GM12875 (cell line): ENCODE data around the gene JDP2.
"Not testable (repeated sequence)": the region's sequence is repeated elsewhere in the genome, so short reads cannot be mapped to it uniquely, and the experiment has no call there.

Source experiments
- H3K4me3 ChIP-seq: one replicate; pipeline ENCODE4 v1.5.1; 2011; ENCODE audit warnings: low read depth, low read length, control low read depth
- TF ChIP-seq, protein P1 (sequence below): IDR thresholded peaks from 2 replicates; pipeline ENCODE4 v1.5.1; 2011; ENCODE audit warnings: low read depth, mild to moderate bottlenecking, control low read depth, inconsistent platforms, low read length, moderate library complexity, borderline replicate concordance; ENCODE audit not compliant: insufficient read depth

The JDP2 gene

DNA sequence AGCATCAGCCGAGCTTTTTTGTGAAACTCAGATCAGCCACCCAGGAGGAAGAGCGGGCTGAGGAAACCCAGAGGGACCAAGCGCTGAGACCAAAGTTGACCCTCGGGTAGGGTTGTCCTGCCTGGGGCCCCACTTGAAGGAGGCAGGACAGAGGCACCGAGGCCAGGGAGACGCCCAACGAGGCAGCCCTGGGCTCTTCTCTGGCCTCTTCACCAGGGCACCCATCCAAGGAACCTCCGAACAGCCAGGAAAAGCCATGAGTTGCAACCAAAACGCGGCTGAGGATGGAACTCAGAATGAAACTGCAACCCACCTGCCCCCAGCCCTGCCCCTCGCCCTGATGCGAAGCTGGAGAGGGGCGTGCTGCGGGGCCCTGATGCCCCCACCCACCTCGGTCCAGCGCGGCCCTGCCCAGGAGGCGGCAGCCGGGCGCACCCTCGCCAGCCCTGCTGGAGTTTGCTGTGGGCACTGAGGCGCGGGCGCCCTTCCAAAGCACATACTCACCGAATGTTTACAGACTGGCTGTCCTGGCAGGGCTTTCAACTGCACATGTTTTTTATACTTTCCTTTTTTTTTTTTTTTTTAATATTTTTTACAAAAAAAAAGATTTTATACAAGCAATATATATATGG lies 41.9 kb downstream of the JDP2 start:
- no peak overlapping the region for H3K4me3 ChIP-seq
- TF ChIP-seq, protein P1, sequence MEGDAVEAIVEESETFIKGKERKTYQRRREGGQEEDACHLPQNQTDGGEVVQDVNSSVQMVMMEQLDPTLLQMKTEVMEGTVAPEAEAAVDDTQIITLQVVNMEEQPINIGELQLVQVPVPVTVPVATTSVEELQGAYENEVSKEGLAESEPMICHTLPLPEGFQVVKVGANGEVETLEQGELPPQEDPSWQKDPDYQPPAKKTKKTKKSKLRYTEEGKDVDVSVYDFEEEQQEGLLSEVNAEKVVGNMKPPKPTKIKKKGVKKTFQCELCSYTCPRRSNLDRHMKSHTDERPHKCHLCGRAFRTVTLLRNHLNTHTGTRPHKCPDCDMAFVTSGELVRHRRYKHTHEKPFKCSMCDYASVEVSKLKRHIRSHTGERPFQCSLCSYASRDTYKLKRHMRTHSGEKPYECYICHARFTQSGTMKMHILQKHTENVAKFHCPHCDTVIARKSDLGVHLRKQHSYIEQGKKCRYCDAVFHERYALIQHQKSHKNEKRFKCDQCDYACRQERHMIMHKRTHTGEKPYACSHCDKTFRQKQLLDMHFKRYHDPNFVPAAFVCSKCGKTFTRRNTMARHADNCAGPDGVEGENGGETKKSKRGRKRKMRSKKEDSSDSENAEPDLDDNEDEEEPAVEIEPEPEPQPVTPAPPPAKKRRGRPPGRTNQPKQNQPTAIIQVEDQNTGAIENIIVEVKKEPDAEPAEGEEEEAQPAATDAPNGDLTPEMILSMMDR = no peak

DNA sequence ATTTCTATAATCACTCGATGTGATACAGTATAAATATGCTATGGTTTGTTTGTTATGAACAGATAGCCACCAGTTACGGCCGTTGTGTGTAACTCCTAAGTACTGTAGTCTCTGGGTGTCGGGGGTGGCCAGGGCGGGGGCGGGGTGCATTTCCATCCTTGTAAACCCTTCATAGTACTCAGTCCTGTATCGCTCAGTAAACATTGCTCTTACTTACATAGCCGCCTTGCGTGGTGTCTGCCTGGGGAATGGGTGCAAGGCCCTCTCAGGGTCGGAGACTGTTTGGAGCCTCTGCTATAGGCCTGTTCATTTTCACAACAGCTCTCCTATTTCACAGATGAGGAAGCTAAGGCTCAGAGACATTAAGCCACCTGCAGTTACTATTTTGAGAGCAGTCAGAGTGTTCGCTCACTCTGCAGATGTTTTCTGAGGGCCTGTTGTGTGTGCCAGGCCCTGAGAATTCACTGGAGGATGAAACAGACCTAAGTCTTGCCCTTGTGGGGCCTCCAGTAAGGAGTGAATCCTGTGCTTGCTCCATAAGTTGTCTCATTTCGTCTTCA lies 42.5 kb downstream of the JDP2 start:
- TF ChIP-seq, protein P1 = no peak
- H3K4me3 ChIP-seq = no peak overlapping the region

DNA sequence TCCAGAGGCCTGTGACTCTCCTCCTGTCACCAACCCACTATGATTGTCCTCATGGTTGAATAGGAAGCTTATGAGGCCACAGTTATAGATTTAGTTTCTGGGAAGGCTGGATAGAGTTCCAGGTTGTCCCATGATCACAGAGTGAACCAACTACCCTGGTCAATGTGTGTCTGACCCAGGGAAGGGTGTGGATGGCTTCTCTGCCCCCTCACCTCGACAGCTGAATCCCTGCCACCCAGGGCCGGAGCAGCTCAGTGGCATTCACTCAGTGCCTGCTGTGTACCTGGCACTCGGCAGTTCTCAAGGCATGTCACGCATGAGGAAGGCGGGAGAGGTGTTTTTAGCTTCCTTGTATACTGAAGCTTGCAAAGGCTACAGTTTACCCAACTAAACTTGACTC lies 43.2 kb downstream of the JDP2 start:
- TF ChIP-seq, protein P1 = no peak
- no peak overlapping the region for H3K4me3 ChIP-seq

DNA sequence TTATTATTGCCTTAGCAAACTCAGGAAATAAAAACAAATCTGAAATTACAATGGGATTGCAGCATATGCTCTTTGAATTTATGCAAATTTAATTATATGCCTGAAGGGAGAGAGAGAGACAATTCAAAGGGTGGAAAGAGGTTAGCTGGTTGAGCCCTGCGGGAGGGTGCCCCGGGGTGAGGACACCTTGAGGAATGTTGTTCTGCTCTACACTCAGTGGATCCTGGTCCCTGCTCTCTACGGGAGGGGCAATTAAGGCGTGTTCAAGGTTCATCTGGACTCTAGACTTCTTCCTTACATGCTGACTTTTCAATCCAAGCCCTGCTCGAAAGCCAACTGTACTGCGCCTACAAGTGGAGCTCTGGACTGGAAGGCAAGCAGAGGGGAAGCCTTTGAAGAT lies 46.3 kb downstream of the JDP2 start:
- H3K4me3 ChIP-seq = not testable (repeated sequence)

DNA sequence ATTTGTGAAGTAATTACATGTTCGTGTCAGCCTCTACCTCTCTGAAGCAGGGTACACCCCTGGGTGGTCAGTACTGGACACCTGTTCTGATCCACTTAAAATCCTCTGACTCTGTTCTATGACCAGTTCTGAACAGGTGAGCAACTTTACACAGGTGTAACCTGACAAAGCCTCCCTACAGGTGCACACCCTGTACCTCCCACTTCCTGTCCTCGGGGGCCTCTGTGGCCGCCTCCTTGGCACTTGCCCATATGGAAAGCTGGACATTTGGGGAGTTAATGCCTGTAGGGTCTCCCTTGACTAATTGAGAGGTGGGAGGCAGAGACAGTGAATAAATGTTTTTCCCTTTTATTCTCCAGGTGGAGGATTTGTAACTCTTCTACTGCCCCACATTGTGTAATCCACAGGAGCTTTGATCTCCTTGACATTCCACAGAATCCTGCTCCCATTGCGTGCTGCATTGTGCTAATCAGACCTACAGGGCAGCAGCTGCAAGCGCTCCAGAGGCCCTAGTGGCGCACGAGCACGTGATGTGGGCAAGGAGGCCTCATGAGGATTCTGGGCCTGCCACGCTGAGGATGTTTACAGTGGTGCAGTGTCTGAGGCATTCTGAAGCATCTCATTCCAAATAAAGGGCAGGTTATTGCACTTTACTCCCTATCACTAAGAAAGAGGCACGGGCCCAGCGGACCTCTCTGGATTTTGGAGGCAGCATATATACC lies 48.6 kb downstream of the JDP2 start:
- TF ChIP-seq, protein P1 = no peak
- no peak overlapping the region for H3K4me3 ChIP-seq

DNA sequence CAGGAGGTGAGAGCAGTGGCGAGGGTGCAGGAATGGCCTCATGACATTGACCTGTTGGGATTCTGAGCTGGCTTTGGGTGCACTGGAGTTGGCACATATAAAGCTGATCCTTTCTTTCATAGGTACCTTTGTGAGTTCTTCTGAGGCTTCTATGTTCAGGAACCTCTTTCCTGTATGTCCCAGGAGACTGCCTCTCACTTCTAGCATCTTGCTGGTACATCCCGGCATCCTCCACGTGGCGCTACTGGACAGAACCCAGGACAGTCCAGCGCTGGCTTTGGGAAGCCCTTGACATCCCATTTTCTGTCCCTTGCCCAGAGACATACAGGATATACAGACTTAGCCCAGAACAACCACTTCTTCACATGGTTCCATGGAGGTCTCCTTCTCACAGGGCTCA lies 50.1 kb downstream of the JDP2 start:
- TF ChIP-seq, protein P1 = no peak
- H3K4me3 ChIP-seq = no peak overlapping the region

DNA sequence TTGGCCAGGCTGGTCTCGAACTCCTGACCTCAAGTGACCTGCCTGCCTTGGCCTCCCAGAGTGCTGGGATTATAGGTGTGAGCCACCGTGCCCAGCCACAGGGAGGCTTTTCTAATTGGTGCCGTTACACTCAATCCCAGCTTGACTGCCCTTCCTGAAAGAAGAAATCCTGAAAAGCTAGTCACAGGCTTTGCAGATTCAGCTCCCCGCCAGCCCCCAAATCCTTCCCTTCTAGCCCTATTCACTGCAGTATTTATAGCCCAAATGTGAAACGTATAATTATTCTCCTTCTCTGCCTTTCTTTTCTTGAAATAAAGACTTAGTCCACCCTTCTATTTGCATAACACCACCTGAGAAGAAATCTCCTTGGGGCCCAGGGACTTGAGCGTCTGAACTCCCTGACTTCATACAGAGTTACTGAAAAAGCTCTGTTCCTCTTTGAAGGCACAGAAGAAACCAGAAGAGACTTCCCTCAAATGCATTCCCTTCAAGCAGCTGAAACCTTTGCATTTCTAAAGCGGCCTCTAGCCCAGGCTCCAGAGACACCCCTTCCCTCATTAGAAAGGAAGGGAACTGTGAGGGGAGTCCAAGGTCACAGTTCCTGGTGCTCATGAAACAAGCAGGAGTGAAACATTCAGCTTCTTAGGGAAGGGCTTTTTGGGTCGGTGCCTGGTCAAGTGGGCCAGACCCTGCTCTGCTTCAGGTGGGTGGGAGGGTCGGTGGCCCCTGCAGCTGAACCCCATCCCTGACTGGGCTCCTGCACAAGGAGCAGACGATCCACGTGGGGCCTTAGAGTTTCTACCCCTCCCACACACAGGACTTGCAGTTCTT lies 52.2 kb downstream of the JDP2 start:
- TF ChIP-seq, protein P1 = no peak
- H3K4me3 ChIP-seq = no peak overlapping the region
